Fibroblast of peridontal ligament (primary cell): ENCODE results near the gene NEK10.
"Not testable (repeated sequence)": the region's sequence is repeated elsewhere in the genome, so short reads cannot be mapped to it uniquely, and the experiment has no call there.

Source experiments
- DNase-seq: peaks from one replicate; pipeline ENCODE4 v3.0.0-alpha.2; 2010; ENCODE audit errors: extremely low read depth

NEK10 gene

GRCh38 chr3:27354161-27354560 lies 15.0 kb downstream of the NEK10 start:
- no peak for DNase-seq

- peak; percentile 76 for DNase-seq
These were observed 16.0 kb downstream of the NEK10 start for GRCh38 chr3:27353221-27353620.

GRCh38 chr3:27352047-27352446 lies 17.1 kb downstream of the NEK10 start:
- no peak for DNase-seq

- no peak for DNase-seq
These were observed 19.4 kb downstream of the NEK10 start for GRCh38 chr3:27349832-27350231.

- DNase-seq = no peak
These were observed 23.0 kb downstream of the NEK10 start for GRCh38 chr3:27345959-27346865.

GRCh38 chr3:27345493-27345892 lies 23.7 kb downstream of the NEK10 start:
- no peak for DNase-seq

GRCh38 chr3:27345045-27345444 lies 24.1 kb downstream of the NEK10 start:
- no peak for DNase-seq

- no peak for DNase-seq
These were observed 25.0 kb downstream of the NEK10 start for GRCh38 chr3:27344192-27344591.

- no peak for DNase-seq
These were observed 26.9 kb downstream of the NEK10 start for GRCh38 chr3:27342267-27342666.

- peak; percentile 43 for DNase-seq
These were observed 28.6 kb downstream of the NEK10 start for GRCh38 chr3:27340534-27340933.

- no peak for DNase-seq
These were observed 33.6 kb downstream of the NEK10 start for GRCh38 chr3:27335571-27335970.

GRCh38 chr3:27333843-27334242 lies 35.3 kb downstream of the NEK10 start:
- no peak for DNase-seq

GRCh38 chr3:27328982-27329762 lies 40.0 kb downstream of the NEK10 start:
- DNase-seq = not testable (repeated sequence)

- DNase-seq = peak; percentile 97
These were observed 42.3 kb downstream of the NEK10 start for GRCh38 chr3:27326629-27327545.

GRCh38 chr3:27326202-27326601 lies 43.0 kb downstream of the NEK10 start:
- DNase-seq = peak; percentile 66

- no peak for DNase-seq
These were observed 43.8 kb downstream of the NEK10 start for GRCh38 chr3:27325419-27325818.

GRCh38 chr3:27324686-27325085 lies 44.5 kb downstream of the NEK10 start:
- DNase-seq = no peak

- DNase-seq = no peak
These were observed 46.1 kb downstream of the NEK10 start for GRCh38 chr3:27323087-27323570.

GRCh38 chr3:27322634-27323033 lies 46.5 kb downstream of the NEK10 start:
- peak; percentile 16 for DNase-seq

GRCh38 chr3:27319847-27320526 lies 49.2 kb downstream of the NEK10 start:
- DNase-seq = no peak

- DNase-seq = no peak
These were observed 49.9 kb downstream of the NEK10 start for GRCh38 chr3:27319304-27319703.
